Skeletal muscle cell (primary cell): ENCODE results near the gene RAMACL.
"Not testable (repeated sequence)": the region's sequence is repeated elsewhere in the genome, so short reads cannot be mapped to it uniquely, and the experiment has no call there.

Experiments
- DNase-seq: peaks from one replicate; pipeline ENCODE4 v3.0.0-alpha.2; 2010; ENCODE audit warnings: low read depth
- H3K4me3 ChIP-seq: 2 replicates; pipeline ENCODE4 v1.5.1; 2011; ENCODE audit warnings: low read depth, mild to moderate bottlenecking, control low read depth, low read length, moderate library complexity

Gene RAMACL

GRCh38 chr6:166581801-166582200, 4.7 kb downstream of the RAMACL start:
- H3K4me3 ChIP-seq, DNase-seq: not testable (repeated sequence)

DNA sequence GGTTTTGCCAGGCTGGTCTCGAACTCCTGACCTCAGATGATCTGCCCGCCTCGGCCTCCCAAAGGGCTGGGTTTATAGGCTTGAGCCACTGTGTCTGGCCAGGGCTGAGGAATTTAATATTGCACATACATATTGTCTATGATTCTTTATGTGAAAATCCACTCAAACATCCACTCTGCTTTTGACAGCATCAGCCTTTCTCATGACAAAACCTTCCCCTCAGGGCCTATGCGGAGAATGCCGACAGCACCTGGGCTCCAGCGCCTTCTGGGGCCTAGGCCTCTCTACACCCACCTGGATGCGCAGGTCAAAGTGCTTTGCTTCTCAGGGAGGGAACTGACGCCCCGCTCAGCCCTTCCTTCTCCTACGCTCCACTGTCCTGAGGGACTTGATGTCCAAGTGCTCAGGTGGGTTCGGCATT, 5.4 kb downstream of the RAMACL start:
- DNase-seq = no peak
- H3K4me3 ChIP-seq = no peak overlapping the region

- DNase-seq = no peak
- H3K4me3 ChIP-seq = no peak overlapping the region
Observed at GRCh38 chr6:166580076-166581050, 6.1 kb downstream of the RAMACL start.

DNA sequence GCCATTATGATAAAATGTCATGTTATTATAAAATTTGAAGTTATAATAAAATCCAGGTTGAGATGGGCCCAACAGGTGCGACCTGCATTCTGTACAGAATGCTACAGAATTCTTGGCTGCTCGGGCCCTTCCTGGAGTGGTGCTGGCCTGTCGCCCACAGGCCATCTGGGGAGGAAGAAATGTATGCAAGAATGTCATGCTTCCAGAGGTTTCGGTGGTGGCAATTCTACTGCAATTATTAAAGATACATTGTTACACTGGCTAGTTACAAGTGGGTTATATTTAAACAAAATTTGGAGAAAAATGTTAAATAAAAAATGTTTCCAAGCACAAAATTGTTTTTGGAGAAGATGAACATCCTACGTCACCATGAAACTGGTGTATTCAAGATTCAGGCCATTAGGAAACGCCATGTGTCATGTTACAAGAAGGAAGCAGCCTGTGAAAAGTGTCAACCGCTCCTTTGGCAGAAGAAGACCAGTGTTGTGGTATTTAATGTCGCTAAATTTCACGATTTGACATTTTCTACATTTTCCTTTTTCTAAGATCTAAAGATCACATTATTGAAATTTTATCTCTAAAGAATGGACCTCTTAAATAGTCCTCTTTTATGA, 7.1 kb downstream of the RAMACL start:
- no peak overlapping the region for H3K4me3 ChIP-seq
- no peak for DNase-seq

GRCh38 chr6:166578536-166579236, 7.8 kb downstream of the RAMACL start:
- H3K4me3 ChIP-seq = no peak overlapping the region
- no peak for DNase-seq

DNA sequence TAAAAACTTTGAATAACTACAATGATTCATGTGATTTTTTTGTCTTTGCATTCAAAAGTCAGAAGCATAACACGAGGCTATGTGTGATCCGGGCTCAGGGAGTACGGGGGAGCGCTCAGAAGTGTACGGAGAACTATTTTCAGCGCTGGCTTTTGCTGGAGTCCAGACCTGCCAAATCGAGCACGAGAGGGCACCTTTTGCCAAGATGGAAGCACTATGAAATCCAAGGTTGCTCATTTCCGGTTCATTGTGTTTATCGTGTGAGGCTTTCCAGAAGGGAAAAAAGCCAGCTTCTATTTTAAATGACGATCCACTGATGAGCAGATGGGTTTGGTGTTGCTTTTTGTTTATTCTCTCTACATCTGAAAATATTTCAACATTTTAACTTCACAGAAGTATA, 11.3 kb downstream of the RAMACL start:
- DNase-seq = no peak
- no peak overlapping the region for H3K4me3 ChIP-seq

GRCh38 chr6:166573511-166574216, 12.8 kb downstream of the RAMACL start:
- DNase-seq = no peak
- no peak overlapping the region for H3K4me3 ChIP-seq

DNA sequence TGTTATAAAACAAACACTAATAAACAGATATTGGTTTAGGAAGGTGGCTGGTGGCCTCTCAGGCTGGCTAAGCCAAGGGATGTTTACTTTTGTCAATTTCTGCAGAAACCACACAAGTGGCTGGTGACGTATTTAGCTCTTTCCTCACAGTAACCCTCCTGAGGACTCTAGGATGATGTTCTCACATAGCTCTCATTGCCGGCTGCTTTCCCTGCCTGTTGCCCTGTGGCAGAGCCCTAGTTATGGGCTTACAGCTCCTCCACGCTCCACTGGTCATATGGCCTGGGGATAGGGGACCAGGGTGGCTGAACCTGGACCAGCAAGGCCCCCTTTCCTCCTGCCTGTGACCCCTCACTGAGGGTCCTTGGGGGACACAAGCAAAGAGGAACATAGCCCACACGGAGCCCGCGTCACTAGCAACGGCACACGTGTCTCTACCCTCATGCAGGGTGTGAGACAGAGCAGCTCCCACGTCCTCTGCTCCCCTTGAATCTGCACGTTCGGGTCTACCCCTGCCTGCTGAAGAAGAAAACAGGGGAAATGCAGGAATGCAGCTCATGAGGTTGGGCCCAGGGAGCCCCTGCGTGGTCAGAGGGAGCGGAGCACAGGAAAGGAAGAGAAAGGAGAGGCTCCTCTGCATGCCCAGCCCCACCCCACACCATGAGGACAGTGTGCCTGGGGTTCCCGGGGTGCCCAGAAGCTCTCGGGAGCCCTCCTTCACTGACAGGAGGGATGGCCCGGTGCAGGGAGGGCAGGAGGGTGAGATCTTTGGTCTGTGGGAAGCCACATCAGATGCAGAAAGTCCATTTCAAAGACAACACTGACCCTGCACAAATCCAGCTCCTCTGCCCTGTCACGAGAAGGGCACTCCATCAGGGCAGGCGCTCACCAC, 13.9 kb downstream of the RAMACL start:
- no peak overlapping the region for H3K4me3 ChIP-seq
- peak; percentile 82 for DNase-seq

- H3K4me3 ChIP-seq = no peak overlapping the region
Observed at GRCh38 chr6:166570929-166571713, 15.4 kb downstream of the RAMACL start.

GRCh38 chr6:166569206-166569605, 17.3 kb downstream of the RAMACL start:
- no peak for DNase-seq
- no peak overlapping the region for H3K4me3 ChIP-seq

More at GRCh38 chr6:166570929-166571713, 15.4 kb downstream of the RAMACL start:
- DNase-seq = no peak

- no peak for DNase-seq
Observed at GRCh38 chr6:166567813-166568212, 18.7 kb downstream of the RAMACL start.

GRCh38 chr6:166567107-166567506, 19.4 kb downstream of the RAMACL start:
- DNase-seq = peak; percentile 99
- H3K4me3 ChIP-seq = no peak overlapping the region

More at GRCh38 chr6:166567813-166568212, 18.7 kb downstream of the RAMACL start:
- no peak overlapping the region for H3K4me3 ChIP-seq

DNA sequence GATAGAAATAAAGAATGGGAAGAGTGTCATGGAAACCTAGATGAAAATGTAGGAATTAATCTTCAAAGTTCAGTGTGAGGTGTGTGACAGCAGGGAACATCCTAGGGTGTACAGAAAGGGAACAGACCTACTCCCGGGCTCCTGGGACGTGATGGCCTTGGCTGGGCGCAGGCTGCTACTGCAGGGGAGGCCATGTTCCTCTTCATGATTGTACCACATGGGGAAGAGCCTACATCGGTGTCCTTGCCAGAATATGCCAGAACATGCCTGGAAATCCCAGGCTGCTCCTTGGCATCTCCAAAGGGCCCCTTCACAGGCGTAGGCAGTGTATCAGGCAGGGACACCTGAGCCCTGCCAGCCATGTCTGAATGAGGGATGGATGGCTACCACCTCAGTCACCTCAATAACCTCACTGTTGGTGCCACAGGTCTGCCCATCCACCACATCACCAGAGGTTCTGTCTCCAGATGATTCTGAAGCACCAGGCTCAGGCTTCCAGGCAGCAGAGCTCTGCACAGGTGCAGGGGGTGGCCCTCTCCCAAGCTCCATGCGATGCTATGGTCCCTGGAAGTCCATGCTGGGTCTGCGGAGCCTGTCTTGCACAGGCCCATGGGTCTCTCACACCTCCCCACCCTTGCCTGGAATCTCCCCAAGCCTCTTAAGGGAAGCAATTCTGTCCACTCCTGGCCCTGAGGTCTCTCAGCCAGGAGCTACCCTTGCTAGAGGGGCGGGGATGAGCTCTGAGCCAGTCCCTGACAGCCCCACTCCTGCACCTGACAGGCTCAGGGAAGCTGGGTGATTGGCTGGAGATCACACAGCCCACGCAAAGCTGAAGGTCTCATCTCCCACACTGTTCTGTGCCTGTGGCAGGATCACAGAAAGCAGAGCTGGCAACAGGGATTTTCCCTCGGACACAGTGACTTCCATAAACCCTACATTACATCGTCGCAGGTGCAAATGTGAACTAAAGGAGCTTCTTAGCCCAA, 20.2 kb downstream of the RAMACL start:
- no peak for DNase-seq
- H3K4me3 ChIP-seq = no peak overlapping the region

GRCh38 chr6:166565084-166565967, 21.2 kb downstream of the RAMACL start:
- DNase-seq = peak; percentile 60
- H3K4me3 ChIP-seq = no peak overlapping the region

- no peak for DNase-seq
- H3K4me3 ChIP-seq = no peak overlapping the region
Observed at GRCh38 chr6:166563805-166564204, 22.7 kb downstream of the RAMACL start.

DNA sequence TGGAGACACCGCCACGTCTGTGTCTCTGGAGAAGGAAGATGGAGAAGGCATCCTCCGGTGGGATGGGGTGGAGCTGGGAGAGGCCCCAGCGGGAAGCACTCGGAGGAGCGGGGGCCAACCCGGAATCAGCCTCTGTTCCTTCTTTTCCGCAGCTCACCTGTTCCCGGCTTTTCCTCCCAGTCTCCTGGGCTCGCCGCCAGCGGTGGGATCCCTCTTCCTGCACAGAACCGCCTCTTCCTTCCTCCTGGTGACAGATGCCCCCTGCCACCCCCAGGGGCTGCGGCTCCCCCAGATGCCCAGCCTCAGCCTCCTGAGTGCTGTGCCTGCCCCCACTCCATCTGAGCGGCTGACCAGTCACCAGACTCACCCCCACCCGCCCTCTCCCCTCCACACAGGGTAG, 23.3 kb downstream of the RAMACL start:
- no peak for DNase-seq
- no peak overlapping the region for H3K4me3 ChIP-seq
